ENCODE results near the gene CEMIP2. TPM values are rescaled to one million over a fixed set of nuclear protein-coding genes. Genes with fewer than 3 reads are reported as not detected.

The CEMIP2 gene
- total RNA-seq, 1 experiment from 2014 or later = 28.4 TPM

DNA sequence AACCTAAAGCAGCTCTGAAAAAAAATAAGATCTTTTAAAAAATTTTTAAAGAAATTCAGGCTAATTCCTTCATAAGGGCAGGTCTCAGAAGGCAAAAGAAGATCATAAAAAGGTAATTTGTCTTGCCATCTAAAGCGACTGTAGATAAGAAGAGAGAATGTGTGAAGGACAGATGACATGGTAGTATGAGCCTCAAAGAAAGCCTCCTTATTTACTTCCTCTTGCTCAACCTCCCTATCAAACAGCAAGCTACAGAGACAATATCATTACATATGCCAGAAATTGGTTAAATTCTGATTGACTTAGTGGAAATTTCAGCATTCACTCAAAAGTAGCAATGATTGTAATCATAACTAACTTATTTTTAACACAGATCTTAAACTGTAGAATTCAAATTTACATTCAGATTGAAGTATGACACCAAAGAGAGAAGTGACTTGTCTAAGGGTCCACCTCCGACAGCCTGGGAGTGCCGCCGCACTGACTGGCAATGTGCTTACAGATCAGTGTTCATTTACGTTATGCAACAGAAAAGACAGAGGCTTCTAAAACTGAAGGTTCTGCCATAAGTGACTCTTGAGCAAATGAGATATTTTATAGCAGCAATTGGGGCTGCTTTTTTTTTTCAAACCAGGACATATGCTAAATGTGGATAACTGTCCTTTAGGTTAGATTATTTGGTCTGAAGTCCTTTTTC, 132.0 kb downstream of the CEMIP2 start:
- intact Hi-C loops (cut with micrococcal nuclease; ENCODE audit: unreplicated experiment) = loop anchor here (10.0 kb wide), 1 partner anchor 81 kb away; no protein-coding TSS in a partner anchor
- no peaks in the 10 kb centered on the region for H3K9me3 Mint-ChIP-seq (ENCODE audit: unreplicated experiment)
- no peaks in the 10 kb centered on the region for H3K4me1 ChIP-seq
- DNase-seq = no peak
- no peaks in the 10 kb centered on the region for H3K27me3 Mint-ChIP-seq (ENCODE audit: insufficient read depth, unreplicated experiment)
- H3K4me1 Mint-ChIP-seq (ENCODE audit: low read depth, unreplicated experiment) = no peaks in the 10 kb centered on the region
- TF ChIP-seq CTCF (IDR thresholded peaks at IDR 0.05; ENCODE audit: insufficient read depth in 1 of 2, low read depth in 1 of 2, low read length in 1 of 2, severe bottlenecking in 1 of 2, unreplicated experiment in 1 of 2) = no peak
- no peaks in the 10 kb centered on the region for H3K36me3 ChIP-seq (ENCODE audit: control insufficient read depth, insufficient read depth, low read length)
- H3K4me3 ChIP-seq (ENCODE audit: low read depth, low read length) = no peak overlapping the region
- no peaks in the 10 kb centered on the region for H3K27me3 ChIP-seq (replicated peaks; ENCODE audit: control insufficient read depth, insufficient read depth, low read length)
- H3K27ac Mint-ChIP-seq (ENCODE audit: unreplicated experiment) = no peak overlapping the region
- ChIA-PET POLR2A (no interaction called here), CTCF (no interaction called here)
- no peaks in the 10 kb centered on the region for H3K9me3 ChIP-seq
- no peak overlapping the region for H3K4me3 Mint-ChIP-seq (ENCODE audit: unreplicated experiment)
- no peaks in the 10 kb centered on the region for H3K36me3 Mint-ChIP-seq (ENCODE audit: insufficient read depth, unreplicated experiment)
- no TSS peak for BruUV-seq (replicated peaks)

- Histone ChIP-seq H3K27me3 (replicated peaks; ENCODE audit: control insufficient read depth, insufficient read depth, low read length) (no peaks in the 10 kb centered on the region), H3K36me3 (ENCODE audit: control insufficient read depth, insufficient read depth, low read length) (no peaks in the 10 kb centered on the region), H3K4me3 (ENCODE audit: low read depth, low read length) (no peak overlapping the region), H3K9me3 (no peaks in the 10 kb centered on the region), H3K4me1 (no peaks in the 10 kb centered on the region)
- Mint-ChIP-seq H3K27me3 (ENCODE audit: insufficient read depth, unreplicated experiment) (no peaks in the 10 kb centered on the region), H3K36me3 (ENCODE audit: insufficient read depth, unreplicated experiment) (no peaks in the 10 kb centered on the region), H3K27ac (ENCODE audit: unreplicated experiment) (no peak overlapping the region), H3K4me3 (ENCODE audit: unreplicated experiment) (no peak overlapping the region), H3K9me3 (ENCODE audit: unreplicated experiment) (no peaks in the 10 kb centered on the region), H3K4me1 (ENCODE audit: low read depth, unreplicated experiment) (no peaks in the 10 kb centered on the region)
- intact Hi-C loops (cut with micrococcal nuclease; ENCODE audit: unreplicated experiment) = loop anchor here (10.0 kb wide), 1 partner anchor 80 kb away; no protein-coding TSS in a partner anchor
- TF ChIP-seq CTCF (IDR thresholded peaks at IDR 0.05; ENCODE audit: insufficient read depth in 1 of 2, low read depth in 1 of 2, low read length in 1 of 2, severe bottlenecking in 1 of 2, unreplicated experiment in 1 of 2) = no peak
- ChIA-PET CTCF (no interaction called here), POLR2A (no interaction called here)
- no peak for DNase-seq
- BruUV-seq (replicated peaks) = no TSS peak
Measured at GRCh38 chr9:71634752-71635151, 133.6 kb downstream of the CEMIP2 start.

Other genes starting within 250 kb of the CEMIP2 start
- gene ABHD17B, start 142.7 kb upstream of the CEMIP2 start, total RNA-seq (2022) = 6.2 and 6.9 TPM in 2 replicates
- gene C9orf85, start 143.1 kb upstream of the CEMIP2 start, total RNA-seq (2022) = 2.4 TPM in 2 replicates

All from Caco-2 (cell line).